Peyer's patch (tissue), 4 donors: ENCODE measurements around the gene BICRAL. TPM values are rescaled to one million over a fixed set of nuclear protein-coding genes. Genes with fewer than 3 reads are reported as not detected.

Experiments
- DNase-seq, 3 donors: peaks; one replicate each; pipeline ENCODE4 v3.0.0-alpha.2; 2017 to 2019
- H3K27ac ChIP-seq, 4 donors: fragments of 200-600 bp; sonication (generic); one replicate each; pipeline ENCODE4 v1.5.1; 2016 to 2019
- H3K27me3 ChIP-seq, 2 donors: fragments of 200-600 bp; sonication (generic); one replicate each; pipeline ENCODE4 v1.5.1; 2019
- H3K36me3 ChIP-seq, 3 donors: fragments of 200-600 bp; sonication (generic); one replicate each; pipeline ENCODE4 v1.5.1; 2016 to 2019
- H3K4me1 ChIP-seq, 4 donors: fragments of 200-600 bp; sonication (generic); one replicate each; pipeline ENCODE4 v1.5.1; 2016 to 2019
- H3K4me3 ChIP-seq, 4 donors: fragments of 200-600 bp; sonication (generic); 1 replicate in 3 of 4; 2 replicates in 1 of 4; pipeline ENCODE4 v1.5.1; 2016 to 2019; ENCODE audit warnings: mild to moderate bottlenecking in 1 of 4
- H3K9me3 ChIP-seq, 4 donors: fragments of 200-600 bp; sonication (generic); one replicate each; pipeline ENCODE4 v1.5.1; 2016 to 2019; ENCODE audit warnings: mild to moderate bottlenecking in 1 of 4
- POLR2A ChIP-seq, 2 donors: fragments of 450-650 bp; IDR thresholded peaks; one replicate each; pipeline ENCODE4 v1.5.1; 2017; ENCODE audit warnings: antibody characterized with exemption in 2 of 2, mild to moderate bottlenecking in 2 of 2, moderate library complexity in 2 of 2
- total RNA-seq, 4 donors: library from RNA; depleted of rRNA; stranded (reverse); fragments of >200 nt; gene quantifications; one replicate each; pipeline ENCODE4 v1.1.0, GENCODE V29; 2016
- TF ChIP-seq, protein P1 (sequence below), 6 experiments: fragments of 450-650 bp in 4 of 6; fragments of 200-600 bp in 2 of 6; sonication (generic) in 1 of 6; IDR thresholded peaks; one replicate each; pipeline ENCODE4 v1.5.1; 2017 to 2019; ENCODE audit warnings: antibody characterized with exemption in 6 of 6, mild to moderate bottlenecking in 3 of 6, moderate library complexity in 1 of 6

Gene BICRAL
- total RNA-seq, 4 donors from 2014 or later, result 15.3 to 20.1 (median 17.1) TPM

- Histone ChIP-seq H3K9me3 (no peaks in the 10 kb centered on the region), H3K4me3 (peak overlapping the region; percentile 78 to 100 (median 94)), H3K36me3 (no peaks in the 10 kb centered on the region), H3K4me1 (peaks cover 0 to 45% (median 4%) of the 10 kb centered on the region in 4 donors), H3K27me3 (no peaks in the 10 kb centered on the region), H3K27ac (peak overlapping the region; percentile 98 to 100 (median 100))
- no peak for TF ChIP-seq POLR2A (IDR thresholded peaks at IDR 0.05)
- TF ChIP-seq, protein P1, sequence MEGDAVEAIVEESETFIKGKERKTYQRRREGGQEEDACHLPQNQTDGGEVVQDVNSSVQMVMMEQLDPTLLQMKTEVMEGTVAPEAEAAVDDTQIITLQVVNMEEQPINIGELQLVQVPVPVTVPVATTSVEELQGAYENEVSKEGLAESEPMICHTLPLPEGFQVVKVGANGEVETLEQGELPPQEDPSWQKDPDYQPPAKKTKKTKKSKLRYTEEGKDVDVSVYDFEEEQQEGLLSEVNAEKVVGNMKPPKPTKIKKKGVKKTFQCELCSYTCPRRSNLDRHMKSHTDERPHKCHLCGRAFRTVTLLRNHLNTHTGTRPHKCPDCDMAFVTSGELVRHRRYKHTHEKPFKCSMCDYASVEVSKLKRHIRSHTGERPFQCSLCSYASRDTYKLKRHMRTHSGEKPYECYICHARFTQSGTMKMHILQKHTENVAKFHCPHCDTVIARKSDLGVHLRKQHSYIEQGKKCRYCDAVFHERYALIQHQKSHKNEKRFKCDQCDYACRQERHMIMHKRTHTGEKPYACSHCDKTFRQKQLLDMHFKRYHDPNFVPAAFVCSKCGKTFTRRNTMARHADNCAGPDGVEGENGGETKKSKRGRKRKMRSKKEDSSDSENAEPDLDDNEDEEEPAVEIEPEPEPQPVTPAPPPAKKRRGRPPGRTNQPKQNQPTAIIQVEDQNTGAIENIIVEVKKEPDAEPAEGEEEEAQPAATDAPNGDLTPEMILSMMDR (IDR thresholded peaks at IDR 0.05), result no peak
- peak in 1 of 3 donors; percentile 59 for DNase-seq
These were observed 2.2 kb downstream of the BICRAL start for GRCh38 chr6:42783876-42784642.

- TF ChIP-seq, protein P1 (IDR thresholded peaks at IDR 0.05), result no peak
- Histone ChIP-seq H3K9me3 (no peaks in the 10 kb centered on the region), H3K27me3 (no peaks in the 10 kb centered on the region), H3K4me3 (peak overlapping the region; percentile 78 to 100 (median 94)), H3K4me1 (peaks cover 0 to 51% (median 4%) of the 10 kb centered on the region in 4 donors), H3K36me3 (no peaks in the 10 kb centered on the region), H3K27ac (peak overlapping the region; percentile 98 to 100 (median 100))
- DNase-seq, result no peak
These were observed 3.1 kb downstream of the BICRAL start for GRCh38 chr6:42784717-42785498.

GRCh38 chr6:42786525-42786985 lies 4.7 kb downstream of the BICRAL start:
- H3K27ac ChIP-seq, result no peak overlapping the region
- no peak for DNase-seq
- no peak overlapping the region for H3K4me3 ChIP-seq
- peaks cover 0 to 44% (median 4%) of the 10 kb centered on the region in 4 donors for H3K4me1 ChIP-seq
- no peaks in the 10 kb centered on the region for H3K36me3 ChIP-seq
- no peaks in the 10 kb centered on the region for H3K9me3 ChIP-seq
- TF ChIP-seq, protein P1 (IDR thresholded peaks at IDR 0.05), result no peak
- TF ChIP-seq POLR2A (IDR thresholded peaks at IDR 0.05), result no peak
- no peaks in the 10 kb centered on the region for H3K27me3 ChIP-seq

DNA sequence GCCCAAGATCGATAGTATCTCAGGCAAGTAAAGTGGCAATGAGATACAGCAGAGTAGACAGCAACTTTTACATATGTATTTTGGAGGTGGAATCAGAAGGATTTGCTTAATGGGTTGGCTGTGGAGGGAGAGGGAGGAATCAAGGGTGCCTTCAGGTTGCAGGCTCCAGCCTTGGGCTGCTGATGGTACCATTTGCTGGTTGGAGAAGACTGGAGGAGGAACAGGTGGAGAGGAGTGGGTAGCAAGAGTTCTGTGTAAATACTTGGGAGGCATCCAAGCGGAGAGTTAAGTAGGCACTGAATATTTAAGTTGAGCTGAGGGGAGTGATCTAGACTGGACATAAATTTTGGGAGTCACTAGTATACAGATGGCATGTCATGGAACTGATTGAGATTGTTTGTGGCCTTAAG lies 5.2 kb downstream of the BICRAL start:
- Histone ChIP-seq H3K27ac (no peak overlapping the region), H3K4me1 (peaks cover 0 to 44% (median 4%) of the 10 kb centered on the region in 4 donors), H3K9me3 (no peaks in the 10 kb centered on the region), H3K36me3 (no peaks in the 10 kb centered on the region), H3K27me3 (no peaks in the 10 kb centered on the region), H3K4me3 (no peak overlapping the region)
- DNase-seq, result no peak
- TF ChIP-seq, protein P1 (IDR thresholded peaks at IDR 0.05), result no peak
- TF ChIP-seq POLR2A (IDR thresholded peaks at IDR 0.05), result no peak

DNA sequence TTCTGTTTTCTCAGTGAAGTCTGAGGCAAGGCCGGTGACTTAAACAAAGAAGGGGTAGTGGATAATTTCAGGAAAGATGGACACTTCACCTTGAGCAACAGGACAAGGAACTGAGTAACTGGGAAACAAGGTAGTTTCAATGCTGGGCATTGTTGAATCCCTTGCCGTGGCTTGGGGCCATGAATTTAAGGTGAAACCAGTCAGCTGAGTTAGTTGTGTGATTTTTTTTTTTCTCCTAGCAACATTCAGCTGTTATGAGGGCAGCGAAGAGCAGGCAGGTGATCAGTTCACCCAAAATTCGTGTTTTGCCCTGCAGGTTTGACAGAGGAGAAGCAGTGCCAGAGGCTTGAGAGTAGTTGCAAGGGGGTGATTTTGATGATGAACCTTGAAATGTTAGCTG lies 6.8 kb downstream of the BICRAL start:
- Histone ChIP-seq H3K4me1 (peaks cover 0 to 44% (median 4%) of the 10 kb centered on the region in 4 donors), H3K36me3 (no peaks in the 10 kb centered on the region), H3K27me3 (no peaks in the 10 kb centered on the region), H3K27ac (peak overlapping the region in 1 of 4 donors; percentile 10), H3K9me3 (no peaks in the 10 kb centered on the region), H3K4me3 (no peak overlapping the region)
- DNase-seq, result no peak
- no peak for TF ChIP-seq POLR2A (IDR thresholded peaks at IDR 0.05)
- TF ChIP-seq, protein P1 (IDR thresholded peaks at IDR 0.05), result no peak
